LNCaP clone FGC (cell line): ENCODE data around the gene TBC1D16.
"Not testable (repeated sequence)": the region's sequence is repeated elsewhere in the genome, so short reads cannot be mapped to it uniquely, and the experiment has no call there.

Experiments
- DNase-seq: peaks from one replicate; pipeline ENCODE4 v3.0.0-alpha.2; 2011; ENCODE audit warnings: low read depth
- H3K4me3 ChIP-seq: 2 replicates; pipeline ENCODE4 v1.5.1; 2011; ENCODE audit warnings: mild to moderate bottlenecking, low read depth, low read length, control low read depth
- CTCF ChIP-seq: IDR thresholded peaks from 2 replicates; pipeline ENCODE4 v1.5.1; 2012; ENCODE audit warnings: mild to moderate bottlenecking; ENCODE audit not compliant: control insufficient read depth, insufficient read depth; ENCODE audit errors: extremely low read depth

The TBC1D16 gene

DNA sequence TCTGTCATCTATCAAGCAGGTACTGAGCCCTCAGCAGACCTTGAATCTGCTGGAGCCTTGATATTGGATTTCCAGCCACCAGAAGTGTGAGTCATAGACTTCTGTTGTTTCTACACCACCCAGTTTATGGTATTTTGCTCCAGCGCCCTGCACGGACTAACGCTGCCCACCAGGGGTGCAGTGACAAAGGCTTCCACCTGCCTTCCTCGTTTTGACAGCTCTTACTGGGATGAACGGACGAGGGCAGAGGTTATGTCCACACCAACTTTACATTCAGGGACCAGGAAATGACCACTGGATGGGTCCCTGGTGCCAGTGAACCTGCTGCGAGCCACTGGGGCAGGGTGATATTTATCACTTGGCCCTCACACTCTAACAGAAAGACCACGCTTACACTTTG lies 129.8 kb downstream of the TBC1D16 start:
- DNase-seq, result no peak
- H3K4me3 ChIP-seq, result no peak overlapping the region
- TF ChIP-seq CTCF, result no peak

DNA sequence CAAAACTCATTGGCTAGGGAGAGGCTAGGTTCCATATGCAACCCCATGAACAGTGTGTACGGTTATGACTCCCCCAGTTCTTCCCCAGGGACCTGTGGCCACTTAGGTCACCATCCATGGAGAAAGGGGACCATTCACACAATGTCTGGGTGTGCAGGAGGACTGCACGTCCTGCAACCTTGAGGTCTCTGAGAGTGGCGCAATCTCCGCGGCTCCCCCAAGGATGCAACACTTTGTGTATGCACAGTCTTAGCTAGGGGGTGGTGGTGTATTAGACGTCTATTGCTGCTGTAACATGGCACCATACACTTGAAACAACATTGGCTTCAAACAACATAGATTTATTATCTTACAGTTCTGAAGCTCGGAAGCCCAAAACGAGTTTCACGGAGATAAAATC lies 130.8 kb downstream of the TBC1D16 start:
- DNase-seq, result no peak
- no peak for TF ChIP-seq CTCF
- no peak overlapping the region for H3K4me3 ChIP-seq

GRCh38 chr17:79902146-79902791 lies 133.4 kb downstream of the TBC1D16 start:
- DNase-seq, result no peak
- no peak overlapping the region for H3K4me3 ChIP-seq
- TF ChIP-seq CTCF, result no peak

DNA sequence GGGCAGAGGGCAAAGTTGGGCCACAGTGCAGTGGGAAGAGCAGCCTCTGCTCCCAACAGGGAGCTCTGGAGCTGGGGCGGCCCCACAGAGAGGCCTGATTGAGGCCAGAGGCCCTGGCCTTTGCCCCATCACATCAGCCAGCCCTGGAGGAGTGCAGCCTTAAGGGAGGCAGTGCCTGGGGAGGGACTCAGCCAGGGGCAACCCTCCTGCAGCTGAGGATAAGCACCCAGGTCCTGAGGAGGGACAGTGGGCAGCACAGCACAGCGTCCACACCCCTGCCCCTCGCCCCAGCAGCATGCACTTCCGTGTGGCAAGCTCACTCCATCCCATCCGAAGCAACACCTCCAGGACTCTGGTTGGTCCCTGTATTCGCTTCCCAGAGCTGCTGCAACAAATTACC lies 134.5 kb downstream of the TBC1D16 start:
- no peak overlapping the region for H3K4me3 ChIP-seq

GRCh38 chr17:79899584-79899983 lies 136.1 kb downstream of the TBC1D16 start:
- no peak for DNase-seq
- no peak for TF ChIP-seq CTCF
- H3K4me3 ChIP-seq, result no peak overlapping the region

More for the DNA sequence above, 134.5 kb downstream of the TBC1D16 start:
- no peak for DNase-seq
- TF ChIP-seq CTCF, result no peak

GRCh38 chr17:79897243-79898063 lies 138.2 kb downstream of the TBC1D16 start:
- H3K4me3 ChIP-seq, result no peak overlapping the region
- DNase-seq, result peak; percentile 62
- TF ChIP-seq CTCF, result no peak

DNA sequence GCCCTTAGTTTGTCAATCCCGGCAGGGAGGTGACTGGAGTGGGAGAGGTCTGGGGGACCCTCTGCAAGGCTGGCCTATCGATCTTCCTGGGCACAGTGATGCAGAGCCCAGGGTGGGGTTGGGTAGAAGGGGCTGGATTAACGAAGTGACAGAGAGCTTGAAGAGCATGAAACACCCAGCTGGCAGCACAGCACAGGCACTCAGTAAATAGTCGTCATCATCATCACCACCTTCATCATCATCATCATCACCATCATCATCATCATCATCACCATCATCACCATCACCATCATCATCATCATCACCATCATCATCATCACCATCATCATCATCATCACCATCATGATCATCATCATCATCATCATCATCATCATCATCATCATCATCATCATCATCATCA lies 142.2 kb downstream of the TBC1D16 start:
- not testable (repeated sequence) for H3K4me3 ChIP-seq, DNase-seq
